Peyer's patch (tissue), 4 donors: ENCODE data around the gene SIRT5.

Experiments
- POLR2A ChIP-seq, 2 donors: fragments of 450-650 bp; IDR thresholded peaks; one replicate each; pipeline ENCODE4 v1.5.1; 2017; ENCODE audit warnings: antibody characterized with exemption in 2 of 2, mild to moderate bottlenecking in 2 of 2, moderate library complexity in 2 of 2
- TF ChIP-seq, protein P1 (sequence below), 6 experiments: fragments of 450-650 bp in 4 of 6; fragments of 200-600 bp in 2 of 6; sonication (generic) in 1 of 6; IDR thresholded peaks; one replicate each; pipeline ENCODE4 v1.5.1; 2017 to 2019; ENCODE audit warnings: antibody characterized with exemption in 6 of 6, mild to moderate bottlenecking in 3 of 6, moderate library complexity in 1 of 6

DNA sequence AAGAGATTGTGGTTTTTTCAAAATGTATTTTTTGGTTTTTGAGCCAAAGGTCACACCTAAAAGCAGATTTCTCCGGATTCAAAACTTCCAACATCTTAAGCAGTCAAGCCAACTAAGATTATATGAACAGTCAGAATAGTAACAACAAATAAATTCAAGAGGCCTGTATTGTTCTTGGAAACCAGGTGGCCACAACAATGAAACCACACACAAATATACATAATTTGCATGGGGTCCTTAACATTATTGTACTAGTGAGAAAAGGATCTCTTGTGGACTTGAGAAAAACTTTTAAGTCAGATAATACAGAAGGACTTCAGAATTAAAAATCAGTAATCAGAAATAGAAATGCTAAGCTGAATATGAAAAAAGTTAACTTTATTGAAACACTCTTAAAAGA is 81.3 kb downstream of the SIRT5 start:
- TF ChIP-seq, protein P1, sequence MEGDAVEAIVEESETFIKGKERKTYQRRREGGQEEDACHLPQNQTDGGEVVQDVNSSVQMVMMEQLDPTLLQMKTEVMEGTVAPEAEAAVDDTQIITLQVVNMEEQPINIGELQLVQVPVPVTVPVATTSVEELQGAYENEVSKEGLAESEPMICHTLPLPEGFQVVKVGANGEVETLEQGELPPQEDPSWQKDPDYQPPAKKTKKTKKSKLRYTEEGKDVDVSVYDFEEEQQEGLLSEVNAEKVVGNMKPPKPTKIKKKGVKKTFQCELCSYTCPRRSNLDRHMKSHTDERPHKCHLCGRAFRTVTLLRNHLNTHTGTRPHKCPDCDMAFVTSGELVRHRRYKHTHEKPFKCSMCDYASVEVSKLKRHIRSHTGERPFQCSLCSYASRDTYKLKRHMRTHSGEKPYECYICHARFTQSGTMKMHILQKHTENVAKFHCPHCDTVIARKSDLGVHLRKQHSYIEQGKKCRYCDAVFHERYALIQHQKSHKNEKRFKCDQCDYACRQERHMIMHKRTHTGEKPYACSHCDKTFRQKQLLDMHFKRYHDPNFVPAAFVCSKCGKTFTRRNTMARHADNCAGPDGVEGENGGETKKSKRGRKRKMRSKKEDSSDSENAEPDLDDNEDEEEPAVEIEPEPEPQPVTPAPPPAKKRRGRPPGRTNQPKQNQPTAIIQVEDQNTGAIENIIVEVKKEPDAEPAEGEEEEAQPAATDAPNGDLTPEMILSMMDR (IDR thresholded peaks at IDR 0.05) = no peak
- TF ChIP-seq POLR2A (IDR thresholded peaks at IDR 0.05) = no peak
